Measurements from ENCODE around the gene TUBGCP6. TPM values are rescaled to one million over a fixed set of nuclear protein-coding genes. Genes with fewer than 3 reads are reported as not detected.

The TUBGCP6 gene
- total RNA-seq, 2 experiments from 2014 or later = 62.9 to 71.4 TPM

DNA sequence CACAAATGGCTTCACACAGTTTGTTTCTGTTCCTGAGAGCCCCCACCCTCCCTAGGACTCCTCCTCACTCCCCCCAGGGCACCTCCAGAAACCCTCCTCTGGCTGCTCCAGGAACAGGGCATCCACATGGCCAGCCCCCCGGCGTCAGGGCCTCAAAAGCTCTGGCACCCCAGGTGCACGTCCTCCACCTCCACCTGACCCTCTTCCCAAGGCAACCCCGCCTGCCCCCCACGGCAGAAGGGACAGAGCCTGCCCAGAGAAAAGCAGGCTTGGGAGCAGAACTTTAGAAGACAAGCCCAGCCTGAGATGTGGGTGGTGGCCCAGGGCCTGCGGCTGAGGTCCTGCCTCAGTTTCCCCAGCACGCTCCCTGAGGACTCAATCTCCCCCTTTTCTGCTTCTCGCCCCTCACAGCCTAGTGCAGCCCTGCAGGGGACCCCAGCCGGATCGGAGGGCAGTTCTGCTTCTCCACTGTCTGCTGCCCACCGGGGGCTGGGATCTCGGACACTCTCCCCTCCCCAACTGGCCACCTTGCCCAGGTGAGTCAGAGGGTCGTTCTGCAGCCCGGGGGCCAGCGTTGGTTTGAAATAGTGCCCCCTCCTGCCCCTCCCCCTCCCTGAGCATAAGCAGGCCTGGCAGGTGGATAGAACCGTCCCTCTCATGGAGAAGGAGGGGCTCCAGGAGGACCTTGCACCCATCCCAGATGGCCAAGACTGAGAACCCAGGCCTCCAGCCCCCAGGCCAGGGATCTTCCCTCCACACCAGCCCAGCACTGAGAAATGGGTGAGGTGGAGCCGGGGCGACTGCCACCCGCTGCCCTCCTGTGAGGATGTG lies 61.5 kb downstream of the TUBGCP6 start:
- H3K27ac Mint-ChIP-seq = no peak overlapping the region
- ChIA-PET POLR2A (no interaction called here), CTCF (no interaction called here)
- peaks cover 5% of the 10 kb centered on the region for H3K36me3 Mint-ChIP-seq (ENCODE audit: low read depth)
- no peaks in the 10 kb centered on the region for H3K9me3 Mint-ChIP-seq
- peak overlapping the region; percentile 27 for H3K4me3 Mint-ChIP-seq
- DNase-seq = no peak
- H3K4me1 Mint-ChIP-seq = peaks cover 21% of the 10 kb centered on the region
- H3K27me3 Mint-ChIP-seq = no peaks in the 10 kb centered on the region

DNA sequence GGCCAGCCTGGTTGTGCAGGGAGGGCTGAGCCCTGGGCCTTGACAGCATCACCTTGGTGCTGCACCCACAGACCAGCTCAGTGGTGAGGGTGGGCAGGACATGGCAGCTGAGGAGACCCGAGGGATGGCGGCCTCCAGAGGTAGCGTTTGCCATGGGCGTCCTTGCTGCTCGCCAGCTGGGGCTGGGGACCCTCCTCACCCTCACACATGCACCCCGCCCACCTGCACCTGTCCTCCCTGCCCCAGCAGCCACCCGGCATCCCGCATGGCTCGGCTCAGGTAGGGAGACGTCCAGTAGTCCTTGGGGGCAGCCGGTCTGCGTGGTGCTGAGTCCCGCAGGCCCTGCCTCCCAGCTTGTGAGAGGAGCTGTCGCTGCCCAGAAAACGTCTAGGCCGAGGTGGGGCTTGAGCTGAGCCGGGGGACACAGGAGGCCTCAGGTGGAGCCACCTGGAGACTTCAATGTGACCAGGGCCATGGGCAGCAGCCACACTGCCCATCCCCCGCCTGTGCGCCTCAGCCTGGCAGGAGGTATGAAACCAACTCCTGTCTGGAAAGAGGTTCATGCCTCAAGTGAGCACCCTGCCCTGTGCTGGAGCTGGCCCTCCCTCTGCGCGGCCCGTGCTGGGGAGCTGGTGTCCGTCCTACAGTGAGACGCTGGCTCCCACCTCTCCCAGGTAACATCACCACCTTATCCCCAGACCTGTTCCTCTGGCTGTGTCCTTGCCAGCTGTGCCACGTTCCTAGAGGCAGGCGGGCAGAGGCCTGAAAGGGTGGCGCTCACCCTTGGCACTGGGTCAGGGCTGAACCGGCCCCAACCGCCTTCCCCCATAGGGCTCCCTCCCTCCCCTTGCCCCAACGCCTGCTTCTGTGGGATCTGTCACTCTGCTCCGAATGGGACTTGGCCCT lies 62.4 kb downstream of the TUBGCP6 start:
- peaks cover 4% of the 10 kb centered on the region for H3K36me3 Mint-ChIP-seq (ENCODE audit: low read depth)
- CTCF ChIA-PET = interaction anchor here (0.6 to 1.6 kb wide), 2 partner anchors 8 to 10 kb away, joined by 3 read pairs; no protein-coding TSS in a partner anchor
- POLR2A ChIA-PET = no interaction called here

DNA sequence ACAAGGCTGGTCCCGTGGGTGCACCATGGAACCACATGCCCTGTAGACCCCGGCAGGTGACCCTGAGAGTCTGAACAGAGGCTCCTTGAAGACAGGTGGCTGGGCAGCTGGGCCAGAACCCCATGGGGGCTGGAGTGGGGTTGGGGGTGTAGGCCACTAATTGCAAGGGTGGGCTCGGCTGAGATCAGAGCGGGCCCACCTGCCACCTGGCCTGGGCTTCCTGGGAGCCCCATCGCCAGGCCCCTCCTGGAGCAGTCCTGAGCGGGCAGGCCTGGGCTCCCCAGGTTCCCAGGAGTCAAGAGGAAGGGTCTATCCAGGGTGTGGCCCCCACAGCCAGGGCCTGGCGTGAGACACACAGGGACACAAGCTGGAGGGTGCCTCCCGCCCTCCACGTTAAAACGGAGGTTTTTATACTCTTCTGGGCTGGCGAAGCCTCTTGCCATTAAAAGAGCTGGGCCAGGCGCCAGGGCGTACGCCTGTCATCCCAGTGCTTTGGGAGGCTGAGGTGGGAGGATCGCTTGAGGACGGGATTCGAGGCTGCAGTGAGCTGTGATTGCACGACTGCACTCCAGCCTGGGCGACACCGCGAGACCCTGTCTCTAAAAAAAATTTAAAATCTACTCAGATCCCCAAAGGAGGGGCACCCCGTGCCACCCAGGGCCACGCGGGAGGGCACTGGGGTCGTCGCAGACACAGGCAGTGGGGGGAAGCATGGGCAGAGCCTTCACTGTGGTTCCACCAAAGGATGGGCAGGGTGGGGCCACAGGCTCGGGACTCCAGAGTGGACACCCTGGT lies 63.9 kb downstream of the TUBGCP6 start:
- H3K4me3 Mint-ChIP-seq = no peak overlapping the region
- ChIA-PET CTCF (interaction anchor here (0.6 to 1.6 kb wide), 2 partner anchors 9 to 196 kb away, joined by 3 read pairs; no protein-coding TSS in a partner anchor), POLR2A (no interaction called here)
- H3K27me3 Mint-ChIP-seq = no peaks in the 10 kb centered on the region
- no peaks in the 10 kb centered on the region for H3K36me3 Mint-ChIP-seq (ENCODE audit: low read depth)
- DNase-seq = no peak
- H3K9me3 Mint-ChIP-seq = no peaks in the 10 kb centered on the region
- peaks cover 10% of the 10 kb centered on the region for H3K4me1 Mint-ChIP-seq
- no peak overlapping the region for H3K27ac Mint-ChIP-seq

More for the DNA sequence above, 62.4 kb downstream of the TUBGCP6 start:
- Mint-ChIP-seq H3K4me3 (no peak overlapping the region), H3K4me1 (peaks cover 15% of the 10 kb centered on the region), H3K27me3 (no peaks in the 10 kb centered on the region), H3K27ac (no peak overlapping the region), H3K9me3 (no peaks in the 10 kb centered on the region)
- no peak for DNase-seq

DNA sequence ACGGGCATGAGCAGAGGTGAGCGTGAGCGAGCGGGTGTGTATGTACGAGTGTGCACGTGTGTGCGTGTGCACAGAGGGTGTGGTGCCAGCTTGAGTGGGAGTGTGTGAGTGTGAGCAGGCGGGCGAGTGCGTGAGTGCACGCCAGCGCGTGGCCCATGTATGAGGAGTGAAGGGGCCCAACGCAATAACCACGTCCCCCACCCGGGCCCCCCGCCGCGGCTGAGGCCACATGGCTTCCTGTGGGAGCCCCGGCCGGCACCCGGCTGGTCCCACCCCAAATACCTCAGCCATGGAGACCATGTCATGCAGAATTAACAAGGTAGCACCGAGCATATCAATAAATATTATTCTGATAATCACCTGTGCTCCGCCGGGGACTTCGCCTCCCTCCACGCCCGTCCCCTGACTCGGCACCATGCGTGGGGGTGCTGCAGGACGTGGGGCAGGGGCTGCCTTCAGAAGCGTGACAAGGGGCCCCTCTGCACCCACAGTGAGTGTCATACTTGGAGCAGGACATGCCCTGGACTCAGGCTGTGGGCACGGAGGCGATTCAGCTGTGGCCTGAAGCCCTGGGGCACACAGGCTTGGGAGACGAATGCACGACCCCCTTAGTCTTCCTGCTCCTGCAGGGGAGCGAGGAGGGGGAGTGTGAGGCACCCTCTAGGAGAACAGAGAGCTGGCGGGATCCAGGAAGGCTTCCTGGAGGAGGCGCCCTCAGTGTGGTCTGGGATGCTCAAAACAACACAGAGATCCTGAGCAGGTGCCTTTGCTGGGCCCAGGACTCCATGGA lies 64.7 kb downstream of the TUBGCP6 start:
- no peaks in the 10 kb centered on the region for H3K36me3 Mint-ChIP-seq (ENCODE audit: low read depth)
- no peak overlapping the region for H3K4me3 Mint-ChIP-seq
- H3K4me1 Mint-ChIP-seq = peaks cover 8% of the 10 kb centered on the region
- POLR2A ChIA-PET = no interaction called here
- CTCF ChIA-PET = no interaction called here
- DNase-seq = no peak
- H3K27ac Mint-ChIP-seq = no peak overlapping the region
- H3K9me3 Mint-ChIP-seq = no peaks in the 10 kb centered on the region
- H3K27me3 Mint-ChIP-seq = no peaks in the 10 kb centered on the region

DNA sequence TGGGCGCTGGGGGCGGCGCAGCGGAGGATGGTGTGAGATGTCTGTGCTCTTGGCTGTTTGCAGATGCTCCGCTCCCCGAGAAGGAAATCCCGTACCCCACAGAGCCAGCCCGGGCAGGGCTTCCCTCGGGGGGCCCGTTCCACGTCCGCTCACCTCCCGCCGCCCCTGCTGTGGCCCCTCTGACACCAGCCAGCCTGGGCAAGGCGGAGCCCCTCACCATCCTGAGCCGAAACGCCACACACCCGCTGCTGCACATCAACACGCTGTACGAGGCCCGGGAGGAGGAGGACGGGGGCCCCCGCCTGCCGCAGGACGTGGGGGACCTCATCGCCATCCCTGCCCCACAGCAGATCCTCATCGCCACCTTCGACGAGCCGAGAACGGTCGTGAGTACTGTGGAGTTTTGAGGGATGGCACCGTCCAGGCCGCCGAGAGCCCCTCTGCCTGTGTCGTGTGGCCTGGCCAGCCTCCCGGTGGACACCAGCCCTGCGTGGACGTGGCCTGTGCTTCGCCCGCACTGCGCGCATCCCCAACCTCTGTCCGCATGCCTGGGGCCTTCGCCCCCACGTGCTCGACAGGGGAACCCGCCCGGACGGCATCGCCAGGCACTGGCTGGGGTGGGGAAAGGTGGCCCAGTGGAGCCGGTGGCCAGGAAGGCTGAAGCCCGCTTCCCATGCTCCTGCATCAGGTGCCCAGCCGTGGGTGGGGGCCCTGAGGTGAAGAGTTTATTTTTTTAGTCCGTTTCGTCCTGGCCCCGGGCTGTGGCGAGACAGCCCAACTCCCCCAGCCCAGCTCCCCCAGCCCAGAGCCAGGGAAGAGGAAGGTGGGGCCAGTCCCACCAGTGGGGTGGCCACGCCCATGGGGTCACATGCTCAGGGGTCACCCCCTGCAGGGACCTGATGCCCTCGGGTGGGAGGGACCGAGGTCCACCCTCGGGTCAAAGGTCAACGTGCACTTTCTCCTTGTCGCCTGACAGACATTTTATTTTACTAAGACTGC lies 65.7 kb downstream of the TUBGCP6 start:
- no peaks in the 10 kb centered on the region for H3K36me3 Mint-ChIP-seq (ENCODE audit: low read depth)
- CTCF ChIA-PET = interaction anchor here (0.6 kb wide), 1 partner anchor 28 kb away, joined by 3 read pairs; no protein-coding TSS in a partner anchor
- no peak overlapping the region for H3K4me3 Mint-ChIP-seq
- no peak overlapping the region for H3K27ac Mint-ChIP-seq
- no peak for DNase-seq
- H3K27me3 Mint-ChIP-seq = no peaks in the 10 kb centered on the region
- POLR2A ChIA-PET = no interaction called here
- H3K4me1 Mint-ChIP-seq = peaks cover 4% of the 10 kb centered on the region
- H3K9me3 Mint-ChIP-seq = no peaks in the 10 kb centered on the region

DNA sequence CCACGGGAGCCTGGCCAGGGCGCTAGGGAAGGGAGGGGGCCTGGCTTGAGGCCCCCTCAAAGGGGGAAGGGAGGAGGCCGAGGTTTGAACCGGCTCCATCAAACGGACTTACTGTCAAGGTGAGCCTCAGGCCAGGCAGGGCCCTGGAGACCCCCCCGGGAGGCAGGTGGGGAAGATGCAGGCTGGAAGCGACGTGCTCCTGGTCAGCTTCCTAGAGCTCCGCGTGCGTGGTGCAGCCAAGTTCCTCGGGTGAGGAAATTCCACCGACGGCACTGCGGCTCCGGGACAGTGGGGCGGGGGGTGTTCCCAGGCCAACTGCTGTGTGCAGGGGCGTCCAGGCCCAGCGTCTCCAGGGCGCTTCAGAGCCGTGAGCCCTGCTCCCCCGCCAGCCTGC lies 66.4 kb downstream of the TUBGCP6 start:
- POLR2A ChIA-PET = no interaction called here
- H3K27ac Mint-ChIP-seq = no peak overlapping the region
- H3K36me3 Mint-ChIP-seq (ENCODE audit: low read depth) = no peaks in the 10 kb centered on the region
- no peaks in the 10 kb centered on the region for H3K9me3 Mint-ChIP-seq
- H3K27me3 Mint-ChIP-seq = no peaks in the 10 kb centered on the region
- CTCF ChIA-PET = no interaction called here
- H3K4me3 Mint-ChIP-seq = no peak overlapping the region
- DNase-seq = no peak
- H3K4me1 Mint-ChIP-seq = peaks cover 4% of the 10 kb centered on the region

DNA sequence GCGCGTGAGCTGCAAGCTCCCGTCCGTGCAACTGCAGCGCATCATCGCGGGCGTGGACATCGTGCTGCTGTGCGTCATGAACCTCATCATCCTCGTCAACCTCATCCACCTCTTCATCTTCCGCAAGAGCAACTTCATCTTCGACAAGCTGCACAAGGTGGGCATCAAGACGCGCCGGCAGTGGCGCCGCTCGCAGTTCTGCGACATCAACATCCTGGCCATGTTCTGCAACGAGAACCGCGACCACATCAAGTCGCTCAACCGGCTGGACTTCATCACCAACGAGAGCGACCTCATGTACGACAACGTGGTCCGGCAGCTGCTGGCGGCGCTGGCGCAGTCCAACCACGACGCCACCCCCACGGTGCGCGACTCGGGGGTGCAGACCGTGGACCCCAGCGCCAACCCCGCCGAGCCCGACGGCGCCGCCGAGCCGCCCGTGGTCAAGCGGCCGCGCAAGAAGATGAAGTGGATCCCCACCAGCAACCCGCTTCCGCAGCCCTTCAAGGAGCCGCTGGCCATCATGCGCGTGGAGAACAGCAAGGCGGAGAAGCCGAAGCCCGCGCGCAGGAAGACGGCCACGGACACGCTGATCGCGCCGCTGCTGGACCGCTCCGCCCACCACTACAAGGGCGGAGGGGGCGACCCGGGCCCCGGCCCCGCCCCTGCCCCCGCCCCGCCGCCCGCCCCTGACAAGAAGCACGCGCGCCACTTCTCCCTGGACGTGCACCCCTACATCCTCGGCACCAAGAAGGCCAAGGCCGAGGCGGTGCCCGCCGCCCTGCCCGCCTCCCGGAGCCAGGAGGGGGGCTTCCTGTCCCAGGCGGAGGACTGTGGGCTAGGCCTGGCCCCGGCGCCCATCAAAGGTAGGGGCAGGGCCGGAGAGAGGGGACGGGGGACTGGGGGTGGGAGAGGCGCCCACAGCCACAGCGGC lies 67.0 kb downstream of the TUBGCP6 start:
- CTCF ChIA-PET = no interaction called here
- DNase-seq = no peak
- POLR2A ChIA-PET = no interaction called here
- Mint-ChIP-seq H3K27me3 (peaks cover 3% of the 10 kb centered on the region), H3K9me3 (no peaks in the 10 kb centered on the region), H3K36me3 (ENCODE audit: low read depth) (no peaks in the 10 kb centered on the region), H3K4me1 (peaks cover 4% of the 10 kb centered on the region), H3K27ac (no peak overlapping the region), H3K4me3 (no peak overlapping the region)

DNA sequence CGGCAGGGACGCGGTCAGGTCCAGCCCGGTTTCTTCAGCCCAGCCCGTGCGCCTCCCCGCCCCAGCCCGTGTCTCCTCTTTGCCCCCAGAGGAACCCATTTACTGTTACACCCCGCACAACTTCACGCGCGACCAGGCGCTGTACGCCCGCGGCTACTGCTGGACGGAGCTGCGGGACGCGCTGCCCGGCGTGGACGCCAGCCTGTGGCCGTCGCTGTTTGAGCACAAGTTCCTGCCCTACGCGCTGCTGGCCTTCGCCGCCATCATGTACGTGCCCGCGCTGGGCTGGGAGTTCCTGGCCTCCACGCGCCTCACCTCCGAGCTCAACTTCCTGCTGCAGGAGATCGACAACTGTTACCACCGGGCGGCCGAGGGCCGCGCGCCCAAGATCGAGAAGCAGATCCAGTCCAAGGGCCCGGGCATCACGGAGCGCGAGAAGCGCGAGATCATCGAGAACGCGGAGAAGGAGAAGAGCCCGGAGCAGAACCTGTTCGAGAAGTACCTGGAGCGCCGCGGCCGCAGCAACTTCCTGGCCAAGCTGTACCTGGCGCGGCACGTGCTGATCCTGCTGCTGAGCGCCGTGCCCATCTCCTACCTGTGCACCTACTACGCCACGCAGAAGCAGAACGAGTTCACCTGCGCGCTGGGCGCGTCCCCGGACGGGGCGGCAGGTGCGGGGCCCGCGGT lies 67.8 kb downstream of the TUBGCP6 start:
- H3K4me1 Mint-ChIP-seq = peaks cover 4% of the 10 kb centered on the region
- H3K36me3 Mint-ChIP-seq (ENCODE audit: low read depth) = no peaks in the 10 kb centered on the region
- H3K4me3 Mint-ChIP-seq = no peak overlapping the region
- DNase-seq = no peak
- peaks cover 8% of the 10 kb centered on the region for H3K27me3 Mint-ChIP-seq
- ChIA-PET POLR2A (no interaction called here), CTCF (interaction anchor here (1.4 kb wide), 1 partner anchor 13 kb away, joined by 4 read pairs; no protein-coding TSS in a partner anchor)
- H3K27ac Mint-ChIP-seq = no peak overlapping the region
- H3K9me3 Mint-ChIP-seq = no peaks in the 10 kb centered on the region

DNA sequence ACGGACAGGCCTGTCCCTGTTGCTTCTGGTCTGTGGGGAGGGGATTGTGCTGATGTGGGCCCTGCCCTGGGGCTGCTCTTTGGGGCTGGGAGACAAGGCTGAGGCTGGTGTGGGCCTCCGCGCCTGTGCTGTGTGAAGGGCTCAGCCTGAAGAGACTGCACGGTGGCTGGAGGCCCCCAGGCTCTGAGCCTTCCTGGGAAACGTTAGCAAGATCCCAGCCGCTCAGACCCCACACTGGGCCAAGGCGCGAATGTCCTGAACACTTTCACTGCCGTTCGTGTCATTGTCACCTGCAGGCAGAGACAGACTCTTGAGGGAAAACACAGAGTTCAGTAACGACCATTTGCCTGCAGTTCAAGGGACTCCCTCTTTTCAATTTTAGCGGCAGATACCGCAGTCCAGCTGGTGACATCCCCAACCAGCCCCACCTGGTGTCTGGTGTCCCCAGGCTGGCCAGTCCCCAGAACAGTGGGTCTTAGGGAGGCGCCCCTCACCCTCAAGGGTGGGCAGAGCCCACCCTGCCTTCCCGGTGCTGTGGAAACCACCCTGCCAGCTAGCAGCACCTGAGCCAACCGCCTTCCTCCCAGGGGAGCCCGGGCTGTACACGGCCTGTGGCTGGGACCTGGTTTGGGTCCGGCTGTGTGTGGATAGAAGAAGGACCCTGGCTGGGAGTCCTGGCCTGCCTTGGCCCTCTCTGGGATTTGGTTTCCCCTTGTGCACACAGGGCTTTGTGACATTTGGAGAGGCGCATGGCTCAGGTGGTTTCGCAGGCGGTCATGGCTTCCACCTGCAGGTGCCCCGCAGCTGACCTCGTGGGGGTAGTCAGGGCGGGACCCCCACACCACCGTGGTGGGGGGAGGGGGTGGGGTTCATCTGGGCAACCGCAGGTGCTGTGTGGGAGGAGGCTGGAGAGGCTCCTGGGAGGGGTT lies 68.6 kb downstream of the TUBGCP6 start:
- Mint-ChIP-seq H3K4me3 (no peak overlapping the region), H3K9me3 (no peaks in the 10 kb centered on the region), H3K36me3 (ENCODE audit: low read depth) (no peaks in the 10 kb centered on the region), H3K4me1 (peaks cover 5% of the 10 kb centered on the region), H3K27ac (no peak overlapping the region), H3K27me3 (peaks cover 14% of the 10 kb centered on the region)
- DNase-seq = no peak
- CTCF ChIA-PET = interaction anchor here (1.4 kb wide), 1 partner anchor 14 kb away, joined by 4 read pairs; no protein-coding TSS in a partner anchor
- POLR2A ChIA-PET = no interaction called here
